ENCODE data around the gene UGT1A7.

DNA sequence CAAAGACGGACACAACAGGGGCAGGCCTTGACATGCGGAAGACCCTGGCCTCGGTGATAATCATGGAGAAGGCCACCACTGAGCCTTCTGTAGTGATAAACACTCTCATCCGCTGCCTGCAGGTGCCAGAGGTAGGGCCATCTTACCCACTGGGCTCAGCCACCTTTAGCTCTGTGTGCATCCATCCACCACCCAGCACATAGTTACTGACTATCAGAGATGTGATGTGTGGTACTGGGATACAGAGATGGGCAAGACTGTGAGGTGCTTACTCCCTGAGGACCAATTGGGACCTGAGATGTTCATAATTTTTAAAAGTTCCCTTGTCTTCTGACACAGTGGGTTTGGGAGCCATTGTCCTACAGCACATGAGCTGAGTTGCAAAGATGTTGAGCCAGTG is 98.0 kb downstream of the UGT1A7 start:
- TF ChIP-seq POLR2A (IDR thresholded peaks at IDR 0.05; ENCODE audit: low read depth, low read length) = no peak
- no peak for TF ChIP-seq TAF1 (IDR thresholded peaks at IDR 0.05; ENCODE audit: borderline replicate concordance, low read depth, low read length)
